PFSK-1 (cell line): ENCODE results near the gene RPTOR.

Experiments
- FOXP2 ChIP-seq: optimal IDR thresholded peaks from 2 replicates; pipeline ENCODE3; 2011; ENCODE audit warnings: borderline replicate concordance, control low read depth, inconsistent platforms; ENCODE audit not compliant: insufficient read depth; ENCODE audit errors: extremely low read length, extremely low read depth
- POLR2AphosphoS5 ChIP-seq: IDR thresholded peaks from 2 replicates; pipeline ENCODE4 v1.6.1; 2012; ENCODE audit warnings: low read depth, mild to moderate bottlenecking, control low read depth, low read length, moderate library complexity
- REST ChIP-seq, 2 experiments: IDR thresholded peaks; 2 replicates each; pipeline versions ENCODE4 v1.6.1 to v1.8.0; 2011 to 2012; ENCODE audit warnings: low read depth in 2 of 2, low read length in 2 of 2, control low read depth in 1 of 2, inconsistent platforms in 1 of 2, mild to moderate bottlenecking in 1 of 2, moderate library complexity in 1 of 2; ENCODE audit not compliant: insufficient read depth in 1 of 2
- SIN3A ChIP-seq: IDR thresholded peaks from 2 replicates; pipeline ENCODE4 v1.6.1; 2012; ENCODE audit warnings: mild to moderate bottlenecking, low read length, moderate library complexity, borderline replicate concordance; ENCODE audit not compliant: insufficient read depth
- TAF1 ChIP-seq: IDR thresholded peaks from 2 replicates; pipeline ENCODE4 v1.6.1; 2012; ENCODE audit warnings: low read length, control low read depth, borderline replicate concordance; ENCODE audit not compliant: insufficient read depth

The RPTOR gene

GRCh38 chr17:80564545-80564944 is 19.9 kb downstream of the RPTOR start:
- TF ChIP-seq SIN3A, result no peak
- TF ChIP-seq FOXP2, result no peak
- TF ChIP-seq POLR2AphosphoS5, result no peak
- TF ChIP-seq TAF1, result no peak
- TF ChIP-seq REST (IDR thresholded peaks at IDR 0.05; ENCODE audit: insufficient read depth in 1 of 2, low read depth in 2 of 2, low read length in 2 of 2), result no peak

GRCh38 chr17:80565343-80566053 is 20.9 kb downstream of the RPTOR start:
- TF ChIP-seq SIN3A (no peak), POLR2AphosphoS5 (no peak), TAF1 (no peak), REST (IDR thresholded peaks at IDR 0.05; ENCODE audit: insufficient read depth in 1 of 2, low read depth in 2 of 2, low read length in 2 of 2) (no peak), FOXP2 (no peak)

- TF ChIP-seq FOXP2 (no peak), POLR2AphosphoS5 (no peak), TAF1 (no peak), SIN3A (no peak), REST (IDR thresholded peaks at IDR 0.05; ENCODE audit: insufficient read depth in 1 of 2, low read depth in 2 of 2, low read length in 2 of 2) (no peak)
These were observed 21.4 kb downstream of the RPTOR start for GRCh38 chr17:80566054-80566400.

- TF ChIP-seq FOXP2 (no peak), POLR2AphosphoS5 (no peak), TAF1 (no peak), SIN3A (no peak), REST (IDR thresholded peaks at IDR 0.05; ENCODE audit: insufficient read depth in 1 of 2, low read depth in 2 of 2, low read length in 2 of 2) (no peak)
These were observed 23.6 kb downstream of the RPTOR start for GRCh38 chr17:80568246-80568645.

- TF ChIP-seq POLR2AphosphoS5 (no peak), TAF1 (no peak), REST (IDR thresholded peaks at IDR 0.05; ENCODE audit: insufficient read depth in 1 of 2, low read depth in 2 of 2, low read length in 2 of 2) (no peak), FOXP2 (no peak), SIN3A (no peak)
These were observed 25.3 kb downstream of the RPTOR start for GRCh38 chr17:80569924-80570323.
